ENCODE measurements around the gene PSMG4.
A peak's percentile ranks its signal among the peaks of the same experiment; 100 is the strongest.

Gene PSMG4

GRCh38 chr6:3237761-3238662 lies 20.7 kb upstream of the PSMG4 start:
- TF ChIP-seq POLR2AphosphoS5 (IDR thresholded peaks at IDR 0.05; ENCODE audit: low read depth, low read length) (no peak), FOXP2 (optimal IDR thresholded peaks at IDR 0.05; ENCODE audit: borderline replicate concordance, extremely low read depth, extremely low read length, insufficient read depth) (peak; percentile 73), SIN3A (IDR thresholded peaks at IDR 0.05; ENCODE audit: borderline replicate concordance, insufficient read depth, low read length) (peak; percentile 89; the same call in 1 of the 2 replicates)

GRCh38 chr6:3239110-3239830 lies 19.5 kb upstream of the PSMG4 start:
- no peak for TF ChIP-seq SIN3A (IDR thresholded peaks at IDR 0.05; ENCODE audit: borderline replicate concordance, insufficient read depth, low read length)

GRCh38 chr6:3240595-3240994 lies 18.2 kb upstream of the PSMG4 start:
- TF ChIP-seq POLR2AphosphoS5 (IDR thresholded peaks at IDR 0.05; ENCODE audit: low read depth, low read length) (no peak), SIN3A (IDR thresholded peaks at IDR 0.05; ENCODE audit: borderline replicate concordance, insufficient read depth, low read length) (no peak), FOXP2 (optimal IDR thresholded peaks at IDR 0.05; ENCODE audit: borderline replicate concordance, extremely low read depth, extremely low read length, insufficient read depth) (no peak), TAF1 (IDR thresholded peaks at IDR 0.05; ENCODE audit: borderline replicate concordance, insufficient read depth, low read length) (no peak)
- TF ChIP-seq, protein P1, sequence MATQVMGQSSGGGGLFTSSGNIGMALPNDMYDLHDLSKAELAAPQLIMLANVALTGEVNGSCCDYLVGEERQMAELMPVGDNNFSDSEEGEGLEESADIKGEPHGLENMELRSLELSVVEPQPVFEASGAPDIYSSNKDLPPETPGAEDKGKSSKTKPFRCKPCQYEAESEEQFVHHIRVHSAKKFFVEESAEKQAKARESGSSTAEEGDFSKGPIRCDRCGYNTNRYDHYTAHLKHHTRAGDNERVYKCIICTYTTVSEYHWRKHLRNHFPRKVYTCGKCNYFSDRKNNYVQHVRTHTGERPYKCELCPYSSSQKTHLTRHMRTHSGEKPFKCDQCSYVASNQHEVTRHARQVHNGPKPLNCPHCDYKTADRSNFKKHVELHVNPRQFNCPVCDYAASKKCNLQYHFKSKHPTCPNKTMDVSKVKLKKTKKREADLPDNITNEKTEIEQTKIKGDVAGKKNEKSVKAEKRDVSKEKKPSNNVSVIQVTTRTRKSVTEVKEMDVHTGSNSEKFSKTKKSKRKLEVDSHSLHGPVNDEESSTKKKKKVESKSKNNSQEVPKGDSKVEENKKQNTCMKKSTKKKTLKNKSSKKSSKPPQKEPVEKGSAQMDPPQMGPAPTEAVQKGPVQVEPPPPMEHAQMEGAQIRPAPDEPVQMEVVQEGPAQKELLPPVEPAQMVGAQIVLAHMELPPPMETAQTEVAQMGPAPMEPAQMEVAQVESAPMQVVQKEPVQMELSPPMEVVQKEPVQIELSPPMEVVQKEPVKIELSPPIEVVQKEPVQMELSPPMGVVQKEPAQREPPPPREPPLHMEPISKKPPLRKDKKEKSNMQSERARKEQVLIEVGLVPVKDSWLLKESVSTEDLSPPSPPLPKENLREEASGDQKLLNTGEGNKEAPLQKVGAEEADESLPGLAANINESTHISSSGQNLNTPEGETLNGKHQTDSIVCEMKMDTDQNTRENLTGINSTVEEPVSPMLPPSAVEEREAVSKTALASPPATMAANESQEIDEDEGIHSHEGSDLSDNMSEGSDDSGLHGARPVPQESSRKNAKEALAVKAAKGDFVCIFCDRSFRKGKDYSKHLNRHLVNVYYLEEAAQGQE (IDR thresholded peaks at IDR 0.05; ENCODE audit: insufficient read depth in 1 of 2, low read depth in 2 of 2, low read length in 2 of 2) = no peak

DNA sequence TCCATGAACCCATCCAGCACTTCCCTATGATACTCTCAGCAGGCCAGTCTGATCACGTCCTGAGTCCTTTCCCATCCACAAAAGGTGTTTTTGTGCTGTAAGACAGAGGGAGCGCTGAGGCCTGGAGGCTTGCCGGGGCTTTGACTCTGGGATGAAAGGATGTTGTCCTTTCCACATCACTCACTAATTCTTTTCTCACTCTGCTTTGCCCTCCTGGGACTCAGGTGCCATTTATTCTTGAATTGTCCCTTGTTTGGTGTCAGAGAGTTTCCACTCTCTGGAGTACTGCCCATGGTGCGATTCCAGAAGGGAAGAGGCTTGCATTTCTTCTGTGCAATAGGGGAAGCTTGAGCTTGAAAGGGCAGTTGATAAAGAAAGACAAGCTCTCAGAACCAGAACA lies 16.0 kb upstream of the PSMG4 start:
- TF ChIP-seq TAF1 (IDR thresholded peaks at IDR 0.05; ENCODE audit: borderline replicate concordance, insufficient read depth, low read length) (no peak), POLR2AphosphoS5 (IDR thresholded peaks at IDR 0.05; ENCODE audit: low read depth, low read length) (no peak), FOXP2 (optimal IDR thresholded peaks at IDR 0.05; ENCODE audit: borderline replicate concordance, extremely low read depth, extremely low read length, insufficient read depth) (no peak), SIN3A (IDR thresholded peaks at IDR 0.05; ENCODE audit: borderline replicate concordance, insufficient read depth, low read length) (no peak)
- TF ChIP-seq, protein P1 (IDR thresholded peaks at IDR 0.05; ENCODE audit: insufficient read depth in 1 of 2, low read depth in 2 of 2, low read length in 2 of 2) = no peak

DNA sequence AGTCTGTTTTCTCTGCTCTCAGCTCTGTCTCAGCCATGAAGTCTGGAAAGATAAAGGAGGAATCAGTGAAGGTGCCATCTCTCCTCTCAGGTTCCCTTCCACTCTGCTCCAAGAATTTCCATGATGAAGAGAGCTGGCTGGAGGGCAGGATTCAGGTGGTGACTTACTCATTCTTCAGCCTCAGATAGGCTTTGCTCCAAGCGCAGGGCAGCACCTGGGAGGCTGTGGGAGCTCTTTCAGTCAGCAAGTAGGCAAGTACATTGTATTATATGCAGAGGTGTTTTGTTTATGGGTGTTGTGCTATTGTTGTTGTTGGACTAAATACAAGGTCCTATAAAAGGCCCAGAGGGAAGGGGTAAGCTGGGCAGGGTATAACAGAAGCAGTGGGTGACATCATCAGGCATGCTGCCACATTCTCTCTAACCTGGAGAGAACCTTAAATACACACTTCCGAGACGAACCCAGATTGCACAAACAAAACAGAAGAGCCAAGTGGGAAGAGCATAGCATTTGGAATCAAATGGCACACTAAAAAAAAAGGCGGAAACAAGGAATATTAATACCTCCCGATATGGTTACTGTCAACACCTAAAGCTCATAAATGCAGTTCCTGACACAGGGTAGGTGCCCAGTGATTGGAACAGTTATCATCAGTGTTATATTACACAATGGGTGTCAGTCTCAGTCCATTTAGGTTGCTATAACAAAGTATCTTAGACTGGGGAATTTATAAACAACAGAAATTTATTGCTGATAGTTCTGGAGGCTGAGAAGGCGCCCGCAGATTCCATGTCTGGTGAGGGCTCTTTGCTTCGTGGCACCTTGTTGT lies 14.5 kb upstream of the PSMG4 start:
- TF ChIP-seq SIN3A (IDR thresholded peaks at IDR 0.05; ENCODE audit: borderline replicate concordance, insufficient read depth, low read length) (no peak), FOXP2 (optimal IDR thresholded peaks at IDR 0.05; ENCODE audit: borderline replicate concordance, extremely low read depth, extremely low read length, insufficient read depth) (no peak), POLR2AphosphoS5 (IDR thresholded peaks at IDR 0.05; ENCODE audit: low read depth, low read length) (no peak), TAF1 (IDR thresholded peaks at IDR 0.05; ENCODE audit: borderline replicate concordance, insufficient read depth, low read length) (no peak)
- TF ChIP-seq, protein P1 (IDR thresholded peaks at IDR 0.05; ENCODE audit: insufficient read depth in 1 of 2, low read depth in 2 of 2, low read length in 2 of 2) = no peak

Data from PFSK-1 (cell line).